ENCODE measurements around the gene ACOX3. TPM values are rescaled to one million over a fixed set of nuclear protein-coding genes. Genes with fewer than 3 reads are reported as not detected.

The ACOX3 gene
- total and polyA plus RNA-seq, 2 of the 8 experiments (the other 6 are each of a cell fraction or from before 2014, with no cell fraction given): 2.5 to 9.9 TPM

DNA sequence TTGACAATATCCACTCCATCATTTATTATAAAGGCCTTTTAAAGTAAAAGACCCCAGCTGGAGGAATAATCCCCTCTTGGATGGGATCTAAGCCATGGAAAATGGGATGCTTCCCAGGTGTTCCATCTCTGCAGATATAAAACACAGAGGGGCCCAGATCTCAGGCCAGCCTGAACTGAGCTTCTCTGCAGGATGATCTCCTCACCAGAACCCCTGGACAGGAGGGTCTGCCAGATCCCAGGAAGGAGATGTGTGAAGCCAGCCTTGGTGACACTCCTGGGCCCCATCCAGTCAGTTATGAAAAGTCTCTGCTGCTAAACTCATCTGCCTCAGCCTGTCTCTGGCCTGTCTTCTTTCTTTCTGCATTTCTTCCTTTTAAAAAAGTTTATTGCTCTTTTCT lies 114.3 kb downstream of the ACOX3 start (continued):
- TF ChIP-seq KDM5A (IDR thresholded peaks at IDR 0.05; ENCODE audit: low read length) (no peak), TAF1 (IDR thresholded peaks at IDR 0.05; ENCODE audit: low read depth, low read length) (no peak), CBX5 (IDR thresholded peaks at IDR 0.05; ENCODE audit: low read depth, low read length) (no peak), SP2 (IDR thresholded peaks at IDR 0.05; ENCODE audit: low read length) (no peak), KDM4A (IDR thresholded peaks at IDR 0.05; ENCODE audit: low read depth, low read length, severe bottlenecking) (no peak), POLR2A (IDR thresholded peaks at IDR 0.05; ENCODE audit: control extremely low read depth in 1 of 2, low read depth in 2 of 2, low read length in 2 of 2) (no peak)
- TF ChIP-seq, protein P1, sequence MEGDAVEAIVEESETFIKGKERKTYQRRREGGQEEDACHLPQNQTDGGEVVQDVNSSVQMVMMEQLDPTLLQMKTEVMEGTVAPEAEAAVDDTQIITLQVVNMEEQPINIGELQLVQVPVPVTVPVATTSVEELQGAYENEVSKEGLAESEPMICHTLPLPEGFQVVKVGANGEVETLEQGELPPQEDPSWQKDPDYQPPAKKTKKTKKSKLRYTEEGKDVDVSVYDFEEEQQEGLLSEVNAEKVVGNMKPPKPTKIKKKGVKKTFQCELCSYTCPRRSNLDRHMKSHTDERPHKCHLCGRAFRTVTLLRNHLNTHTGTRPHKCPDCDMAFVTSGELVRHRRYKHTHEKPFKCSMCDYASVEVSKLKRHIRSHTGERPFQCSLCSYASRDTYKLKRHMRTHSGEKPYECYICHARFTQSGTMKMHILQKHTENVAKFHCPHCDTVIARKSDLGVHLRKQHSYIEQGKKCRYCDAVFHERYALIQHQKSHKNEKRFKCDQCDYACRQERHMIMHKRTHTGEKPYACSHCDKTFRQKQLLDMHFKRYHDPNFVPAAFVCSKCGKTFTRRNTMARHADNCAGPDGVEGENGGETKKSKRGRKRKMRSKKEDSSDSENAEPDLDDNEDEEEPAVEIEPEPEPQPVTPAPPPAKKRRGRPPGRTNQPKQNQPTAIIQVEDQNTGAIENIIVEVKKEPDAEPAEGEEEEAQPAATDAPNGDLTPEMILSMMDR (IDR thresholded peaks at IDR 0.05; ENCODE audit: control extremely low read depth in 1 of 3, insufficient read depth in 1 of 3, low read depth in 1 of 3, low read length in 3 of 3): no peak
